Hindlimb muscle (tissue), 1 donor: Measurements from ENCODE around the gene CCNH. TPM values are rescaled to one million over a fixed set of nuclear protein-coding genes. Genes with fewer than 3 reads are reported as not detected.

ENCODE experiments used
- DNase-seq: peaks from one replicate; pipeline ENCODE4 v3.0.0-alpha.2; 2013
- polyA plus RNA-seq: library from polyadenylated mRNA; unstranded; fragments of 120-200 nt; gene quantifications from one replicate; pipeline ENCODE4 v1.2.1, GENCODE V29; 2013; ENCODE audit not compliant: insufficient read length

The CCNH gene
- polyA plus RNA-seq, 1 donor = 24.3 TPM

DNA sequence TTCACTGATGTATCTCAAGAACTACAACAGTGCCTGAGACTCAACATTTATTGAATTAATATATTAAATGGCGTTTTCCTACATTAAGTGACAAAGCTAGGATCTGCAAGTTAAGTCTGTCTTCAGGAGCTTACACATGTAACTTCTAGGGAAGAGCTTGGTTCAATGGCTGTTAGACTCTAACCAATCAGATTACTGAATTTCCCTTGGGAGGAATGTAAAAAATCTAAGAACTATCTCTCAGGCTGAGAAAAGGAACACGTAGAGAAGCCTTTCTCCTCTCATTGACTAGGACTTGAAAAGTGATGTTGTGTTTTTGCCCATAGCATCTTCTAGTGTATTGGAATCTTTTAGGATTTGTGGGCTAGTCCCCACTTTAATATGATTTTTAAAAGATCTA lies 53.6 kb downstream of the CCNH start:
- DNase-seq = no peak

DNA sequence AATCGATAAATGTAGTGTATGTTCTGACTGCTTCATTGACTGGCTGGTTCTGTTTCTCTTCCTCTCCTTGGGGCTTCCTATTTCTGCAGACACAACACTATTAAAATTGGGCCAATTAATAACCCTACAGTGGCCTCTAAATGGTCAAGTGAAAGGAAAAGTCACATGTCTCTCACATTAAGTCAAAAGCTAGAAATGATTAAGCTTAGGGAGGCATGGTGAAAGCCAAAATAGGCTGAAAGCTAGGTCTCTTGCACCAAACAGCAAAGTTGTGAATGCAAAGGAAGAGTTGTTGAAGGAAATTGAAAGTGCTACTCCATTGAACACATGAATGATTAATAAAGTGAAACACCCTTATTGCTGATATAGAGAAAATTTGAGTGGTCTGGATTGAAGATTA lies 58.2 kb downstream of the CCNH start:
- DNase-seq = no peak

DNA sequence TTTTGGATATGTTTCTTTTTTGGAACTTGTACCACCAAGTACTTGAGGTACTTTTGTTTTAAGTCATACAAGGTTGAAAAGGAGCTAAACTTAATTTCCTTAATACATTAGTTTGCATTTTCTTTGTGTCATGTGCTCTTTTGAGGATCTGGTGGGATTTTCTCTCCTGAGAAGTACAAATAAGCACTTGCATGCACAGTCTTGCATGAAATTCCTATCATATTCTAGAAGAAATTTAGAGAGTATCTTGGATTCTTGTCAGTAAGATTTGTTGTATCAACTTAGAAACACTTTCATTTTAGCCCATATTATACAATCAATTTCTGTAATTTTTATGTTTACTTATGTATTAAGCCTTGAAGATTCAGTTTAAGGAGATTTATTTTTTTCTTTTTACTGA lies 64.9 kb downstream of the CCNH start:
- DNase-seq = no peak

DNA sequence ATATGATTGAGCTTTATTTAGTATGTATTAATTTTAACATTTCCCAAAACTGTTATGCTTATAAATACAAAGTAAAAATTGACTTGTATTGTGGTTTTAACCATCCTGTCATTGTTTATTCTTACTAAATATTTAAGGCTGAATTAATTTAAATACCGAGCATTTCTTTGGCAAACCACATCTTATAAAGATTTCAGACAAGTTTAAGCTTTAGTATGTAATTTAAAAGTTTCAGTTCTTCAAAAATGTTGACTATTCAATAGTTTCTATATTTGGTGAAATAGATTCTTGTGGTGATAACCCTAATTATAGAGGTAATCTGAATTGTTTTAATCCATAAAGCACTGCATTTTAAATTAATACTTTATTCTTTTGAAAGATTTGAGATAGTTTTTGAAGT lies 65.5 kb downstream of the CCNH start:
- no peak for DNase-seq

Other genes starting within 250 kb of the CCNH start
- 27.7 TPM for gene RASA1, start 145.0 kb downstream of the CCNH start, polyA plus RNA-seq